HEK293T (cell line): ENCODE data around the gene DUOXA1.

Experiments used
- ARNT ChIP-seq: fragments of 450-650 bp; IDR thresholded peaks from 2 replicates; pipeline ENCODE4 v1.6.1; 2017; ENCODE audit warnings: mild to moderate bottlenecking
- BHLHE40 ChIP-seq: fragments of 450-650 bp; IDR thresholded peaks from 2 replicates; pipeline ENCODE4 v1.6.1; 2016; ENCODE audit warnings: mild to moderate bottlenecking, moderate library complexity, borderline replicate concordance
- ELF4 ChIP-seq: fragments of 450-650 bp; IDR thresholded peaks from 2 replicates; pipeline ENCODE4 v1.6.1; 2017; ENCODE audit warnings: antibody characterized with exemption
- FOXA1 ChIP-seq: fragments of 450-650 bp; IDR thresholded peaks from 2 replicates; pipeline ENCODE4 v1.6.1; 2016; ENCODE audit warnings: mild to moderate bottlenecking
- FOXK2 ChIP-seq: fragments of 450-650 bp; IDR thresholded peaks from 2 replicates; pipeline ENCODE4 v1.6.1; 2016; ENCODE audit warnings: mild to moderate bottlenecking
- FOXM1 ChIP-seq: fragments of 450-650 bp; IDR thresholded peaks from 2 replicates; pipeline ENCODE4 v1.6.1; 2017; ENCODE audit warnings: mild to moderate bottlenecking, borderline replicate concordance
- HDGF ChIP-seq: fragments of 450-650 bp; IDR thresholded peaks from 2 replicates; pipeline ENCODE4 v1.6.1; 2017; ENCODE audit warnings: antibody characterized with exemption, borderline replicate concordance
- L3MBTL2 ChIP-seq: fragments of 450-650 bp; conservative IDR thresholded peaks from 2 replicates; pipeline ENCODE4 v1.6.1; 2016; ENCODE audit warnings: mild to moderate bottlenecking
- SP1 ChIP-seq: fragments of 450-650 bp; IDR thresholded peaks from 2 replicates; pipeline ENCODE4 v1.6.1; 2017
- SUZ12 ChIP-seq: fragments of 450-650 bp; IDR thresholded peaks from 2 replicates; pipeline ENCODE4 v1.6.1; 2016; ENCODE audit warnings: mild to moderate bottlenecking
- TARDBP ChIP-seq: fragments of 450-650 bp; IDR thresholded peaks from 2 replicates; pipeline ENCODE4 v1.6.1; 2016
- ZNF384 ChIP-seq: fragments of 450-650 bp; IDR thresholded peaks from 2 replicates; pipeline ENCODE4 v1.6.1; 2016
- TF ChIP-seq, protein P1 (sequence below): fragments of 450-650 bp; IDR thresholded peaks from 2 replicates; pipeline ENCODE4 v1.6.1; 2016

DNA sequence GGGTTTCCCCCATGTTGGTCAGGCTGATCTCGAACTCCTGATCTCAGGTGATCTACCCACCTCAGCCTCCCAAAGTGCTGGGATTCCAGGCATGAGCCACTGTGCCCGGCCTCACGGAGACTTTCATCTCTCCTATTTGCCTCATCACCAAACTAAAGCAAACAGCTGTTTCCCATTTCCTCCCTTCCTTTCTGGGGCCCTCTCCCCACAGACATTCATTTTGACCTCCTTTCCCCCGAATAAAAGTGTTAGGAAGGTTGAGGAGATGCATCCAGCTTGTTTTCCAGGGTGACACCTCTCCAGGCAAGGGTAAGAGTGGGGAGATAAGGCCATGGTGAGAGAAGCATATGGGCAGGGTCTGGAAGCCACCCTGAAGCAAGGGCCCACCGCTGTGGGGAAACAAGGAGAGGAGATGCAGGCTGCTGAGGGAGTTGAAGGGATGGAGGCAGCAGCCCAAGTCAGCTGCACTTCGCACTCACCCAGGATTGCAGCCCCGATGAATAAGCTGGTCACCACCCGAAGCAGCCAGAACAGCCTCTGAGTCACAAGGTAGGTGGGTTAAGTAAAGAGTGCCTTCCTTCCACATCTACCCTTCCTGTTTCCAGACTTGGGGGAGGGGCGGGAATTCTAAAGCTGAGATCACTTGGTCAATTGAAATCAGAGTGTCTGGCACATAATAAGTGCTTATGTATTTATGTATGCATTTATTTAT, 7.8 kb downstream of the DUOXA1 start:
- no peak for TF ChIP-seq L3MBTL2
- TF ChIP-seq TARDBP, result no peak
- TF ChIP-seq BHLHE40, result no peak
- no peak for TF ChIP-seq ELF4
- TF ChIP-seq SUZ12, result no peak
- TF ChIP-seq SP1, result no peak
- TF ChIP-seq FOXM1, result no peak
- TF ChIP-seq FOXA1, result no peak
- no peak for TF ChIP-seq ZNF384
- no peak for TF ChIP-seq ARNT
- no peak for TF ChIP-seq FOXK2
- TF ChIP-seq HDGF, result no peak
- TF ChIP-seq, protein P1, sequence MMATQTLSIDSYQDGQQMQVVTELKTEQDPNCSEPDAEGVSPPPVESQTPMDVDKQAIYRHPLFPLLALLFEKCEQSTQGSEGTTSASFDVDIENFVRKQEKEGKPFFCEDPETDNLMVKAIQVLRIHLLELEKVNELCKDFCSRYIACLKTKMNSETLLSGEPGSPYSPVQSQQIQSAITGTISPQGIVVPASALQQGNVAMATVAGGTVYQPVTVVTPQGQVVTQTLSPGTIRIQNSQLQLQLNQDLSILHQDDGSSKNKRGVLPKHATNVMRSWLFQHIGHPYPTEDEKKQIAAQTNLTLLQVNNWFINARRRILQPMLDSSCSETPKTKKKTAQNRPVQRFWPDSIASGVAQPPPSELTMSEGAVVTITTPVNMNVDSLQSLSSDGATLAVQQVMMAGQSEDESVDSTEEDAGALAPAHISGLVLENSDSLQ, result no peak
